ENCODE measurements around the gene ZNHIT3. TPM values are rescaled to one million over a fixed set of nuclear protein-coding genes. Genes with fewer than 3 reads are reported as not detected.

The ZNHIT3 gene
- total and polyA plus RNA-seq, 2 of the 13 experiments (the other 11 are each of a cell fraction or from before 2014, with no cell fraction given), result 66.6 to 77.4 TPM

GRCh38 chr17:36495076-36495578, 8.6 kb downstream of the ZNHIT3 start:
- DNase-seq (ENCODE audit: low spot score), result no peak
- H3K9ac ChIP-seq (ENCODE audit: insufficient read depth, low read depth, low read length), result no peak overlapping the region
- no peak overlapping the region for H2AFZ ChIP-seq (ENCODE audit: low read length)
- no peaks in the 10 kb centered on the region for H3K4me1 ChIP-seq (ENCODE audit: insufficient read depth, low read length)
- H3K4me2 ChIP-seq (ENCODE audit: low read depth, low read length), result no peak overlapping the region
- no peak overlapping the region for H3K27ac ChIP-seq (ENCODE audit: extremely low read length, insufficient read depth, low read length)
- TF ChIP-seq DNMT3B (CRISPR knock-in tag; conservative IDR thresholded peaks at IDR 0.05), result no peak
- 0 out of 2 replicates have a peak, but pooled peaks have one; percentile 22 for TF ChIP-seq CEBPB (IDR thresholded peaks at IDR 0.05; ENCODE audit: borderline replicate concordance, low read depth, low read length)
- no peak for TF ChIP-seq HNF4G (IDR thresholded peaks at IDR 0.05; ENCODE audit: borderline replicate concordance, low read depth, low read length)
- TF ChIP-seq HNF4G (CRISPR knock-in tag; IDR thresholded peaks at IDR 0.05; ENCODE audit: borderline replicate concordance, low read depth), result no peak
- no peak for TF ChIP-seq FOXK2 (IDR thresholded peaks at IDR 0.05)
- no peak for FAIRE-seq
- H3K27me3 ChIP-seq (ENCODE audit: control insufficient read depth in 1 of 2, insufficient read depth in 2 of 2, low read length in 2 of 2), result no peaks in the 10 kb centered on the region
- peaks cover 17% of the 10 kb centered on the region for H3K79me2 ChIP-seq (ENCODE audit: insufficient read depth, low read length)
- no TSS peak for BruUV-seq (replicated peaks)
- ChIA-PET POLR2A (interaction anchor here (1.3 to 1.8 kb wide), 2 partner anchors 9 to 39 kb away, joined by 4 to 7 read pairs; partner anchors contain the start of genes MYO19, PIGW and ZNHIT3), CTCF (ENCODE audit: low intra/inter-chr PET ratio, low total read pairs) (no interaction called here)
- in situ Hi-C loops (cut with HindIII; ENCODE audit: extremely low pct_ligation_motif_present, low pct_unique_long_range_greater_than_20kb) (loop anchor here (25.0 kb wide), 1 partner anchor 533 kb away; no protein-coding TSS in a partner anchor), intact Hi-C loops (cut with micrococcal nuclease; ENCODE audit: unreplicated experiment) (no loop called here)
- WGBS (ENCODE audit: low lambda C conversion rate), result 77% methylated on average over 2 of the region's 3 CpGs
- H3K36me3 ChIP-seq (replicated peaks in 1 of 2; ENCODE audit: control insufficient read depth in 1 of 2, insufficient read depth in 2 of 2, low read length in 2 of 2), result peaks cover 26 to 73% of the 10 kb centered on the region in 2 experiments
- ATAC-seq, result no peak
- no peak overlapping the region for H3K4me3 ChIP-seq (replicated peaks in 1 of 3; ENCODE audit: insufficient read depth in 1 of 3, low read depth in 2 of 3, low read length in 3 of 3)
- H3K9me3 ChIP-seq (ENCODE audit: low read length), result no peaks in the 10 kb centered on the region
- no peaks in the 10 kb centered on the region for H4K20me1 ChIP-seq (ENCODE audit: insufficient read depth, low read length)

GRCh38 chr17:36496018-36496789, 9.7 kb downstream of the ZNHIT3 start:
- TF ChIP-seq ZBTB40 (IDR thresholded peaks at IDR 0.05), result no peak
- peak; percentile 52; the same call in 1 of the 2 replicates for TF ChIP-seq ZBTB40 (CRISPR knock-in tag; IDR thresholded peaks at IDR 0.05)
- TF ChIP-seq POLR2A (IDR thresholded peaks at IDR 0.05; ENCODE audit: insufficient read depth in 1 of 2, low read depth in 2 of 2, low read length in 2 of 2), result 0 out of 4 replicates have a peak, but pooled peaks of 1 of the 2 experiments have one; percentile 3
- no peak for TF ChIP-seq NAIF1 (CRISPR knock-in tag; IDR thresholded peaks at IDR 0.05; ENCODE audit: borderline replicate concordance)
- peaks cover 32 to 83% of the 10 kb centered on the region in 2 experiments for H3K36me3 ChIP-seq (replicated peaks in 1 of 2; ENCODE audit: control insufficient read depth in 1 of 2, insufficient read depth in 2 of 2, low read length in 2 of 2)
- no peak for DNase-seq (ENCODE audit: low spot score)
- no peaks in the 10 kb centered on the region for H4K20me1 ChIP-seq (ENCODE audit: insufficient read depth, low read length)
- H3K27ac ChIP-seq (ENCODE audit: extremely low read length, insufficient read depth, low read length), result no peak overlapping the region
- no peaks in the 10 kb centered on the region for H3K4me1 ChIP-seq (ENCODE audit: insufficient read depth, low read length)
- ChIA-PET POLR2A (no interaction called here), CTCF (ENCODE audit: low intra/inter-chr PET ratio, low total read pairs) (no interaction called here)
- peak; percentile 17; the same call in 1 of the 3 replicates for ATAC-seq
- H2AFZ ChIP-seq (ENCODE audit: low read length), result no peak overlapping the region
- H3K9me3 ChIP-seq (ENCODE audit: low read length), result no peaks in the 10 kb centered on the region
- intact Hi-C loops (cut with micrococcal nuclease; ENCODE audit: unreplicated experiment) (no loop called here), in situ Hi-C loops (cut with HindIII; ENCODE audit: extremely low pct_ligation_motif_present, low pct_unique_long_range_greater_than_20kb) (loop anchor here (25.0 kb wide), 1 partner anchor 534 kb away; no protein-coding TSS in a partner anchor)
- no TSS peak for BruUV-seq (replicated peaks)
- H3K27me3 ChIP-seq (ENCODE audit: control insufficient read depth in 1 of 2, insufficient read depth in 2 of 2, low read length in 2 of 2), result no peaks in the 10 kb centered on the region
- H3K4me2 ChIP-seq (ENCODE audit: low read depth, low read length), result no peak overlapping the region
- FAIRE-seq, result no peak
- 100% methylated on average over 4 of the region's 9 CpGs for WGBS (ENCODE audit: low lambda C conversion rate)
- no peak overlapping the region for H3K9ac ChIP-seq (ENCODE audit: insufficient read depth, low read depth, low read length)
- peaks cover 8% of the 10 kb centered on the region for H3K79me2 ChIP-seq (ENCODE audit: insufficient read depth, low read length)
- no peak overlapping the region for H3K4me3 ChIP-seq (replicated peaks in 1 of 3; ENCODE audit: insufficient read depth in 1 of 3, low read depth in 2 of 3, low read length in 3 of 3)
